IMR-90 (cell line): Measurements from ENCODE around the gene MSANTD1.

ENCODE experiments used
- CEBPB ChIP-seq: IDR thresholded peaks from 2 replicates; pipeline ENCODE4 v1.6.1; 2012; ENCODE audit warnings: low read depth, low read length, improper control_type of control experiment
- CHD1 ChIP-seq: IDR thresholded peaks from 2 replicates; pipeline ENCODE4 v1.6.1; 2012; ENCODE audit warnings: low read depth, low read length, improper control_type of control experiment
- CTCF ChIP-seq: conservative IDR thresholded peaks from 2 replicates; pipeline ENCODE4 v1.5.1; 2012; ENCODE audit warnings: mild to moderate bottlenecking, low read depth, low read length, improper control_type of control experiment
- FOS ChIP-seq: fragments of 150-350 bp; IDR thresholded peaks from 2 replicates; pipeline ENCODE4 v1.6.1; 2016; ENCODE audit warnings: low read depth, low read length
- MAFK ChIP-seq: IDR thresholded peaks from 2 replicates; pipeline ENCODE4 v1.6.1; 2012; ENCODE audit warnings: low read depth, low read length, improper control_type of control experiment
- MXI1 ChIP-seq: IDR thresholded peaks from 2 replicates; pipeline ENCODE4 v1.6.1; 2012; ENCODE audit warnings: low read depth, mild to moderate bottlenecking, low read length, moderate library complexity, borderline replicate concordance
- NFE2L2 ChIP-seq: fragments of 150-350 bp; IDR thresholded peaks from 2 replicates; pipeline ENCODE4 v1.6.1; 2016; ENCODE audit warnings: low read depth, mild to moderate bottlenecking, low read length
- POLR2A ChIP-seq: IDR thresholded peaks from 2 replicates; pipeline ENCODE4 v1.6.1; 2012; ENCODE audit warnings: mild to moderate bottlenecking, low read depth, low read length
- RCOR1 ChIP-seq: IDR thresholded peaks from 2 replicates; pipeline ENCODE4 v1.6.1; 2012; ENCODE audit warnings: mild to moderate bottlenecking, low read length, improper control_type of control experiment; ENCODE audit not compliant: insufficient replicate concordance
- SMC3 ChIP-seq: fragments of 150-350 bp; IDR thresholded peaks from 2 replicates; pipeline ENCODE4 v1.6.1; 2016; ENCODE audit warnings: low read depth, mild to moderate bottlenecking, antibody characterized with exemption, low read length, moderate library complexity
- USF2 ChIP-seq: fragments of 150-350 bp; IDR thresholded peaks from 2 replicates; pipeline ENCODE4 v1.6.1; 2017; ENCODE audit warnings: mild to moderate bottlenecking, antibody characterized with exemption, low read length, low read depth

- TF ChIP-seq CTCF (no peak), NFE2L2 (no peak), SMC3 (no peak), POLR2A (no peak), RCOR1 (no peak), MAFK (no peak), CHD1 (no peak), MXI1 (no peak), USF2 (no peak), FOS (no peak), CEBPB (no peak)
Observed at GRCh38 chr4:3267576-3268394, 18.8 kb downstream of the MSANTD1 start.
